K562 (cell line): ENCODE data around the gene NUBP2. TPM values are rescaled to one million over a fixed set of nuclear protein-coding genes. Genes with fewer than 3 reads are reported as not detected.

Source experiments
- FUS ChIP-seq: fragments of 200-400 bp; formaldehyde crosslinking; optimal IDR thresholded peaks from 2 replicates; pipeline ENCODE3; 2017; ENCODE audit warnings: low read depth, low read length
- KLF13 ChIP-seq: fragments of 450-650 bp; IDR thresholded peaks from 2 replicates; pipeline ENCODE4 v1.6.1; 2016; ENCODE audit warnings: missing genetic modification characterization, low read depth, mild to moderate bottlenecking, missing compliant biosample characterization, moderate library complexity, borderline replicate concordance
- LEF1 ChIP-seq: fragments of 450-650 bp; IDR thresholded peaks from 2 replicates; pipeline ENCODE4 v1.6.1; 2016; ENCODE audit warnings: mild to moderate bottlenecking
- NFATC3 ChIP-seq: fragments of 450-650 bp; IDR thresholded peaks from 2 replicates; pipeline ENCODE4 v1.6.1; 2017; ENCODE audit warnings: mild to moderate bottlenecking
- NFIX ChIP-seq: fragments of 250-450 bp; sonication (Bioruptor Pico); IDR thresholded peaks from 2 replicates; pipeline ENCODE4 v1.4.0; 2020; ENCODE audit warnings: low read depth, mild to moderate bottlenecking, moderate library complexity
- POLR3A ChIP-seq: IDR thresholded peaks from 2 replicates; pipeline ENCODE4 v1.6.1; 2011; ENCODE audit warnings: borderline replicate concordance, mild to moderate bottlenecking, moderate library complexity; ENCODE audit not compliant: insufficient read length, insufficient read depth; ENCODE audit errors: extremely low read depth
- POLR3G ChIP-seq: IDR thresholded peaks from 2 replicates; pipeline ENCODE4 v1.6.1; 2011; ENCODE audit not compliant: insufficient read length, insufficient replicate concordance; ENCODE audit errors: extremely low read depth
- TRIM25 ChIP-seq: fragments of 450-650 bp; IDR thresholded peaks from 2 replicates; pipeline ENCODE4 v1.7.0; 2016; ENCODE audit warnings: borderline replicate concordance
- ZHX1 ChIP-seq: fragments of 150-350 bp; conservative IDR thresholded peaks from 2 replicates; pipeline ENCODE4 v1.6.1; 2014; ENCODE audit warnings: low read length
- ZNF586 ChIP-seq: fragments of 450-650 bp; formaldehyde crosslinking; conservative IDR thresholded peaks from 2 replicates; pipeline ENCODE4 v1.4.0; 2020; ENCODE audit warnings: mild to moderate bottlenecking, moderate library complexity
- ZNF639 ChIP-seq, 2 experiments: fragments of 200-800 bp in 1 of 2; sonication (Bioruptor generic) in 1 of 2; sonication (generic) in 1 of 2; formaldehyde crosslinking in 1 of 2; IDR thresholded peaks in 1 of 2; conservative IDR thresholded peaks in 1 of 2; 2 replicates each; pipeline versions ENCODE4 v1.5.0 to v1.6.1; 2016 to 2020; ENCODE audit warnings: missing compliant biosample characterization in 1 of 2, missing genetic modification characterization in 1 of 2, missing genetic modification reagents in 1 of 2
- polyA plus RNA-seq, 8 experiments: library from polyadenylated mRNA; depleted of rRNA in 4 of 8; stranded (reverse) in 5 of 8; unstranded in 3 of 8; fragments of >200 nt; fragmentation: Nextera tagmentation in 2 of 8; fragmentation: Illumina TruSeq in 1 of 8; extraction: Ambion mirVana in 2 of 8; extraction: Trizol in 1 of 8; gene quantifications; 2 replicates each; pipeline versions ENCODE4 v1.2.1 to v1.2.3, GENCODE V29; 2011 to 2014; ENCODE audit warnings: inconsistent platforms in 1 of 8, missing spikeins in 1 of 8
- total RNA-seq, 7 experiments: library from RNA; depleted of rRNA in 6 of 7; stranded (reverse); fragments of >200 nt in 6 of 7; fragmentation: Illumina TruSeq in 2 of 7; extraction: Trizol in 2 of 7; gene quantifications; 2 replicates each; pipeline versions ENCODE4 v1.2.1 to v1.2.3, GENCODE V29; 2011 to 2021; ENCODE audit warnings: low replicate concordance in 1 of 7
- TF ChIP-seq, protein P1 (sequence below), 2 experiments: fragments of 450-650 bp in 1 of 2; sonication (generic) in 1 of 2; formaldehyde crosslinking in 1 of 2; IDR thresholded peaks in 1 of 2; conservative IDR thresholded peaks in 1 of 2; 2 replicates each; pipeline versions ENCODE4 v1.6.1 to v1.8.1; 2016 to 2023; ENCODE audit warnings: mild to moderate bottlenecking in 2 of 2, moderate library complexity in 2 of 2, inconsistent platforms in 1 of 2, missing genetic modification reagents in 1 of 2
- TF ChIP-seq, protein P2 (sequence below): fragments of 450-650 bp; IDR thresholded peaks from 2 replicates; pipeline ENCODE4 v1.6.1; 2017; ENCODE audit warnings: antibody characterized with exemption
- TF ChIP-seq, protein P3 (sequence below): fragments of 450-650 bp; formaldehyde crosslinking; IDR thresholded peaks from 2 replicates; pipeline ENCODE4 v1.4.0; 2020; ENCODE audit warnings: mild to moderate bottlenecking, moderate library complexity

Gene NUBP2
- total and polyA plus RNA-seq, 9 of the 15 experiments (the other 6 are each of a cell fraction or from before 2014, with no cell fraction given), result 1.8 to 115 (median 24.0) TPM

- no peak for TF ChIP-seq ZNF586 (CRISPR knock-in tag)
- peak; percentile 67 for TF ChIP-seq FUS
- TF ChIP-seq ZHX1, result no peak
- TF ChIP-seq NFATC3, result no peak
- TF ChIP-seq KLF13 (tag), result peak; percentile 40; the same call in 1 of the 2 replicates
- TF ChIP-seq, protein P1, sequence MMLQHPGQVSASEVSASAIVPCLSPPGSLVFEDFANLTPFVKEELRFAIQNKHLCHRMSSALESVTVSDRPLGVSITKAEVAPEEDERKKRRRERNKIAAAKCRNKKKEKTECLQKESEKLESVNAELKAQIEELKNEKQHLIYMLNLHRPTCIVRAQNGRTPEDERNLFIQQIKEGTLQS (IDR thresholded peaks at IDR 0.05), result no peak; the same call in 1 of the 2 replicates
- TF ChIP-seq, protein P1 (CRISPR knock-in tag; conservative IDR thresholded peaks at IDR 0.05), result no peak
- TF ChIP-seq, protein P2, sequence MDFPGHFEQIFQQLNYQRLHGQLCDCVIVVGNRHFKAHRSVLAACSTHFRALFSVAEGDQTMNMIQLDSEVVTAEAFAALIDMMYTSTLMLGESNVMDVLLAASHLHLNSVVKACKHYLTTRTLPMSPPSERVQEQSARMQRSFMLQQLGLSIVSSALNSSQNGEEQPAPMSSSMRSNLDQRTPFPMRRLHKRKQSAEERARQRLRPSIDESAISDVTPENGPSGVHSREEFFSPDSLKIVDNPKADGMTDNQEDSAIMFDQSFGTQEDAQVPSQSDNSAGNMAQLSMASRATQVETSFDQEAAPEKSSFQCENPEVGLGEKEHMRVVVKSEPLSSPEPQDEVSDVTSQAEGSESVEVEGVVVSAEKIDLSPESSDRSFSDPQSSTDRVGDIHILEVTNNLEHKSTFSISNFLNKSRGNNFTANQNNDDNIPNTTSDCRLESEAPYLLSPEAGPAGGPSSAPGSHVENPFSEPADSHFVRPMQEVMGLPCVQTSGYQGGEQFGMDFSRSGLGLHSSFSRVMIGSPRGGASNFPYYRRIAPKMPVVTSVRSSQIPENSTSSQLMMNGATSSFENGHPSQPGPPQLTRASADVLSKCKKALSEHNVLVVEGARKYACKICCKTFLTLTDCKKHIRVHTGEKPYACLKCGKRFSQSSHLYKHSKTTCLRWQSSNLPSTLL, result 0 out of 2 replicates have a peak, but pooled peaks have one; percentile 37
- TF ChIP-seq, protein P3, sequence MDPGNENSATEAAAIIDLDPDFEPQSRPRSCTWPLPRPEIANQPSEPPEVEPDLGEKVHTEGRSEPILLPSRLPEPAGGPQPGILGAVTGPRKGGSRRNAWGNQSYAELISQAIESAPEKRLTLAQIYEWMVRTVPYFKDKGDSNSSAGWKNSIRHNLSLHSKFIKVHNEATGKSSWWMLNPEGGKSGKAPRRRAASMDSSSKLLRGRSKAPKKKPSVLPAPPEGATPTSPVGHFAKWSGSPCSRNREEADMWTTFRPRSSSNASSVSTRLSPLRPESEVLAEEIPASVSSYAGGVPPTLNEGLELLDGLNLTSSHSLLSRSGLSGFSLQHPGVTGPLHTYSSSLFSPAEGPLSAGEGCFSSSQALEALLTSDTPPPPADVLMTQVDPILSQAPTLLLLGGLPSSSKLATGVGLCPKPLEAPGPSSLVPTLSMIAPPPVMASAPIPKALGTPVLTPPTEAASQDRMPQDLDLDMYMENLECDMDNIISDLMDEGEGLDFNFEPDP (CRISPR knock-in tag), result no peak
- TF ChIP-seq ZNF639 (CRISPR knock-in tag; conservative IDR thresholded peaks at IDR 0.05 in 1 of 2, IDR thresholded peaks at IDR 0.05 in 1 of 2), result peak in 1 of 2 experiments; percentile 84; a peak in 2 of 4 replicates
- no peak for TF ChIP-seq NFIX (CRISPR knock-in tag)
- no peak for TF ChIP-seq POLR3G
- TF ChIP-seq LEF1, result no peak; the same call in 1 of the 2 replicates
- no peak for TF ChIP-seq POLR3A
- TF ChIP-seq TRIM25, result no peak
Observed at GRCh38 chr16:1826691-1827573, 44.2 kb downstream of the NUBP2 start, which contains the start of the genes FAHD1 and HAGH (continued).
